Body of pancreas (tissue), 4 donors: ENCODE data around the gene RGS18.

Experiments used
- POLR2A ChIP-seq, 3 donors: fragments of 450-650 bp; IDR thresholded peaks; one replicate each; pipeline ENCODE4 v1.6.1; 2016; ENCODE audit warnings: antibody characterized with exemption in 3 of 3, mild to moderate bottlenecking in 2 of 3
- TF ChIP-seq, protein P1 (sequence below), 7 experiments: fragments of 450-650 bp in 4 of 7; fragments of 200-600 bp in 3 of 7; sonication (generic) in 3 of 7; IDR thresholded peaks; one replicate each; pipeline ENCODE4 v1.5.1; 2016 to 2019; ENCODE audit warnings: antibody characterized with exemption in 7 of 7

DNA sequence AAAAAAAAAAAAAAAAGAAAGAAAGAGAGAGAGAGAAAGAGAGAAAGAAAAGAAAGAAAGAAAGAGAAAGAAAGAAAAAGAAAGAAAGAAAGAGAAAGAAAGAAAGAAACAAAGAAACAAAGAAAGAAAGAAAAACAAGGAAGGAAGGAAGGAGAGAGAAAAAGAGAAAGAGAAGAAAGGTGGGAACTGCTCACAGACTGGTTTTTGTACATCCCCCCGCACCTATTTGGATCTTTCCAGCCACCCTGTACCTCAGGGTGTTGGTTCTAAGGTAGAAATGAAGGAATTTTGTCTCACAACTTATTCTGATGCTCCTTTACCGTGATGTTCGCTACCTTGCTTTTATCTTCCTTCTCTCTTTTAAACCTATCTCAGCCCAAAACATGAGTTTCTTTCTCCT, 43.3 kb upstream of the RGS18 start:
- TF ChIP-seq, protein P1, sequence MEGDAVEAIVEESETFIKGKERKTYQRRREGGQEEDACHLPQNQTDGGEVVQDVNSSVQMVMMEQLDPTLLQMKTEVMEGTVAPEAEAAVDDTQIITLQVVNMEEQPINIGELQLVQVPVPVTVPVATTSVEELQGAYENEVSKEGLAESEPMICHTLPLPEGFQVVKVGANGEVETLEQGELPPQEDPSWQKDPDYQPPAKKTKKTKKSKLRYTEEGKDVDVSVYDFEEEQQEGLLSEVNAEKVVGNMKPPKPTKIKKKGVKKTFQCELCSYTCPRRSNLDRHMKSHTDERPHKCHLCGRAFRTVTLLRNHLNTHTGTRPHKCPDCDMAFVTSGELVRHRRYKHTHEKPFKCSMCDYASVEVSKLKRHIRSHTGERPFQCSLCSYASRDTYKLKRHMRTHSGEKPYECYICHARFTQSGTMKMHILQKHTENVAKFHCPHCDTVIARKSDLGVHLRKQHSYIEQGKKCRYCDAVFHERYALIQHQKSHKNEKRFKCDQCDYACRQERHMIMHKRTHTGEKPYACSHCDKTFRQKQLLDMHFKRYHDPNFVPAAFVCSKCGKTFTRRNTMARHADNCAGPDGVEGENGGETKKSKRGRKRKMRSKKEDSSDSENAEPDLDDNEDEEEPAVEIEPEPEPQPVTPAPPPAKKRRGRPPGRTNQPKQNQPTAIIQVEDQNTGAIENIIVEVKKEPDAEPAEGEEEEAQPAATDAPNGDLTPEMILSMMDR (IDR thresholded peaks at IDR 0.05): no peak
- TF ChIP-seq POLR2A (IDR thresholded peaks at IDR 0.05): no peak
